HCT116 (cell line): ENCODE data around the gene UGDH. TPM values are rescaled to one million over a fixed set of nuclear protein-coding genes. Genes with fewer than 3 reads are reported as not detected.
"Not testable (repeated sequence)": the region's sequence is repeated elsewhere in the genome, so short reads cannot be mapped to it uniquely, and the experiment has no call there.

Experiments used
- ATAC-seq: fragments of 200-7000 bp; cut with Tn5 transposase; 2 replicates; pipeline ENCODE4 v1.9.1; 2020; ENCODE audit warnings: mild to moderate bottlenecking, moderate library complexity
- BruUV-seq: library from RNA; stranded (reverse); fragments of 400-500 nt; replicated peaks from 2 replicates; lab custom pipeline; 2021; lab: Mats Ljungman, UMichigan
- CTCF ChIA-PET: fragments of 300-600 bp; sonication (Branson Sonifier 250); formaldehyde crosslinking; loops from one replicate; lab custom pipeline; 2021; ENCODE audit warnings: antibody characterized with exemption; lab: Charles Lee
- POLR2A ChIA-PET: fragments of 300-600, 350-600 bp; sonication (Branson Sonifier 250); formaldehyde crosslinking; loops from one replicate; lab custom pipeline; 2021; ENCODE audit warnings: antibody characterized with exemption; lab: Charles Lee
- RAD21 ChIA-PET, 2 experiments: fragments of 300-600 bp; sonication (Branson Sonifier 250); formaldehyde crosslinking; loops; one replicate each; lab custom pipeline; 2023; ENCODE audit warnings: low total read pairs in 2 of 2; ENCODE audit not compliant: uncharacterized antibody in 2 of 2, unreplicated experiment in 2 of 2, low non-redundant PET in 1 of 2; lab: Charles Lee
- DNase-seq: peaks from one replicate; pipeline ENCODE4 v3.0.0-alpha.2; 2010; ENCODE audit warnings: low read depth, low spot score
- H2AFZ ChIP-seq: fragments of 200-600 bp; shearing (Covaris generic), sonication (generic); 2 replicates; pipeline ENCODE4 v1.6.1; 2017; ENCODE audit warnings: low read depth, mixed run types, mixed read lengths, antibody characterized with exemption, low read length; ENCODE audit not compliant: poor library complexity, severe bottlenecking
- H3K27ac ChIP-seq: 2 replicates; pipeline ENCODE4 v1.5.1; 2012; ENCODE audit warnings: low read depth, low read length
- H3K27me3 ChIP-seq: fragments of 200-600 bp; sonication (generic); 2 replicates; pipeline ENCODE4 v1.6.1; 2016; ENCODE audit warnings: mixed run types, low read length, mixed read lengths; ENCODE audit not compliant: insufficient read depth
- H3K36me3 ChIP-seq, 2 experiments: fragments of 200-500 bp in 1 of 2; fragments of 200-600 bp in 1 of 2; sonication (Bioruptor generic) in 1 of 2; sonication (generic) in 1 of 2; 2 replicates each; pipeline versions ENCODE4 v1.5.1 to v1.6.1; 2014 to 2016; ENCODE audit warnings: low read length in 2 of 2, inconsistent platforms in 1 of 2, mixed read lengths in 1 of 2, mixed run types in 1 of 2; ENCODE audit not compliant: insufficient read depth in 2 of 2, control insufficient read depth in 1 of 2
- H3K4me1 ChIP-seq, 2 experiments: fragments of 200-600 bp in 1 of 2; sonication (generic) in 1 of 2; 2 replicates each; pipeline versions ENCODE4 v1.5.1 to v1.6.1; 2012 to 2017; ENCODE audit warnings: low read length in 2 of 2, inconsistent platforms in 1 of 2, mild to moderate bottlenecking in 1 of 2, mixed read lengths in 1 of 2, mixed run types in 1 of 2, moderate library complexity in 1 of 2; ENCODE audit not compliant: insufficient read depth in 2 of 2, control insufficient read depth in 1 of 2
- H3K4me2 ChIP-seq: fragments of 200-600 bp; sonication (generic); 2 replicates; pipeline ENCODE4 v1.6.1; 2017; ENCODE audit warnings: mixed run types, low read length, mixed read lengths
- H3K4me3 ChIP-seq, 2 experiments: fragments of 200-600 bp in 1 of 2; sonication (generic) in 1 of 2; replicated peaks in 1 of 2; 2 replicates each; pipeline ENCODE4 v1.5.1; 2011 to 2016; ENCODE audit warnings: low read length in 2 of 2, control low read depth in 1 of 2, low read depth in 1 of 2, mild to moderate bottlenecking in 1 of 2, mixed read lengths in 1 of 2, mixed run types in 1 of 2
- H3K79me2 ChIP-seq: fragments of 200-600 bp; sonication (generic); 2 replicates; pipeline ENCODE4 v1.6.1; 2017; ENCODE audit warnings: mild to moderate bottlenecking, mixed run types, low read length, moderate library complexity, mixed read lengths; ENCODE audit not compliant: insufficient read depth
- H3K9ac ChIP-seq: fragments of 200-600 bp; sonication (generic); 2 replicates; pipeline ENCODE4 v1.6.1; 2016; ENCODE audit warnings: low read length, mixed read lengths
- H3K9me2 ChIP-seq: fragments of 200-600 bp; sonication (generic), shearing (Covaris generic); 2 replicates; pipeline ENCODE4 v1.6.1; 2017; ENCODE audit warnings: mixed run types, mild to moderate bottlenecking, moderate library complexity; ENCODE audit not compliant: insufficient read depth
- H3K9me3 ChIP-seq, 2 experiments: fragments of 200-500 bp in 1 of 2; fragments of 200-600 bp in 1 of 2; sonication (Bioruptor generic) in 1 of 2; sonication (generic) in 1 of 2; 2 replicates each; pipeline ENCODE4 v1.6.1; 2014 to 2017; ENCODE audit warnings: low read length in 2 of 2, mixed read lengths in 2 of 2, inconsistent platforms in 1 of 2, low read depth in 1 of 2, mild to moderate bottlenecking in 1 of 2, mixed run types in 1 of 2, moderate library complexity in 1 of 2; ENCODE audit not compliant: control insufficient read depth in 1 of 2, insufficient read depth in 1 of 2
- H4K20me1 ChIP-seq: fragments of 200-600 bp; sonication (generic), shearing (Covaris generic); 2 replicates; pipeline ENCODE4 v1.6.1; 2017; ENCODE audit warnings: mixed run types, mild to moderate bottlenecking, moderate library complexity; ENCODE audit not compliant: insufficient read depth
- CEBPB ChIP-seq: IDR thresholded peaks from 2 replicates; pipeline ENCODE4 v1.6.1; 2012; ENCODE audit warnings: low read depth
- EZH2phosphoT487 ChIP-seq: fragments of 200-600 bp; IDR thresholded peaks from 2 replicates; pipeline ENCODE4 v1.6.1; 2018; ENCODE audit warnings: antibody characterized with exemption, borderline replicate concordance
- POLR2A ChIP-seq: IDR thresholded peaks from 2 replicates; pipeline ENCODE4 v1.7.0; 2011; ENCODE audit warnings: borderline replicate concordance; ENCODE audit not compliant: insufficient read depth, insufficient read length; ENCODE audit errors: extremely low read depth
- RAD21 ChIP-seq: IDR thresholded peaks from 2 replicates; pipeline ENCODE4 v1.6.1; 2012; ENCODE audit warnings: low read depth, mild to moderate bottlenecking
- SRF ChIP-seq: IDR thresholded peaks from 2 replicates; pipeline ENCODE4 v1.6.1; 2012; ENCODE audit warnings: low read depth
- YY1 ChIP-seq: IDR thresholded peaks from 2 replicates; pipeline ENCODE4 v1.6.1; 2011; ENCODE audit warnings: low read length, low read depth, moderate library complexity, mild to moderate bottlenecking; ENCODE audit not compliant: insufficient replicate concordance; ENCODE audit errors: extremely low read depth
- ZFX ChIP-seq: fragments of 450-650 bp; IDR thresholded peaks from 2 replicates; pipeline ENCODE4 v1.6.1; 2017
- ZNF274 ChIP-seq: fragments of 200-500 bp; sonication (Bioruptor generic); IDR thresholded peaks from 2 replicates; pipeline ENCODE4 v1.6.1; 2014; ENCODE audit warnings: mild to moderate bottlenecking, low read depth, low read length, inconsistent platforms
- intact Hi-C: fragments of 100-400 bp; cut with micrococcal nuclease; formaldehyde crosslinking; loops from 2 replicates; pipeline ENCODE4 v1.10.0; 2022
- total RNA-seq: library from RNA; stranded (reverse); gene quantifications from one replicate; pipeline ENCODE4 v1.2.1, GENCODE V29; 2021; ENCODE audit not compliant: unreplicated experiment
- TF ChIP-seq, protein P1 (sequence below): IDR thresholded peaks from 2 replicates; pipeline ENCODE4 v1.6.1; 2012
- TF ChIP-seq, protein P2 (sequence below): IDR thresholded peaks from 2 replicates; pipeline ENCODE4 v1.6.1; 2012
- TF ChIP-seq, protein P3 (sequence below), 3 experiments: fragments of 200-600 bp in 1 of 3; sonication (generic) in 1 of 3; IDR thresholded peaks in 2 of 3; conservative IDR thresholded peaks in 1 of 3; 2 replicates each; pipeline ENCODE4 v1.5.1; 2012 to 2017; ENCODE audit warnings: low read depth in 2 of 3, low read length in 2 of 3, antibody characterized with exemption in 1 of 3, borderline replicate concordance in 1 of 3, control low read depth in 1 of 3, mild to moderate bottlenecking in 1 of 3, mixed read lengths in 1 of 3, mixed run types in 1 of 3, moderate library complexity in 1 of 3; ENCODE audit not compliant: insufficient read depth in 1 of 3

Gene UGDH
- total RNA-seq, 1 experiment from 2014 or later: 67.9 TPM

DNA sequence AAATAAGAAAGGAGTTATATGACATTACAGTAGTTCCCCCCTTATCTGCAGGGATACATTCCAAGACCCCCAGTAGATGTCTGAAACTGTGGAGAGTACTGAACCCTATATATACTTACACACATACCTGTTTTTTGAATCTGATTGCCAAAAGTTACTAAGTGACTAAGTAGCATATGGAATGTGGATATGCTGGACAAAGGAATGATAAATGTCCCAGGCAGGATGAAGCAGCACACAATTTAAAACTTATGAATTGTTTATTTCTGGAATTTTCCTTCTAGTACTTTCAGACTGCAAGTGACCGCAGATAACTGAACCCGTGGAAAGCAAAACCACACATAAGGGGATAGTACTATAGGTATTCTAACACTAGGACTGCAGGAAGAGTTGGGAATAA is 22.7 kb downstream of the UGDH start (continued):
- TF ChIP-seq YY1 (no peak), POLR2A (no peak), ZNF274 (no peak)
- TF ChIP-seq, protein P1, sequence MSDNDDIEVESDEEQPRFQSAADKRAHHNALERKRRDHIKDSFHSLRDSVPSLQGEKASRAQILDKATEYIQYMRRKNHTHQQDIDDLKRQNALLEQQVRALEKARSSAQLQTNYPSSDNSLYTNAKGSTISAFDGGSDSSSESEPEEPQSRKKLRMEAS: no peak
- TF ChIP-seq, protein P2, sequence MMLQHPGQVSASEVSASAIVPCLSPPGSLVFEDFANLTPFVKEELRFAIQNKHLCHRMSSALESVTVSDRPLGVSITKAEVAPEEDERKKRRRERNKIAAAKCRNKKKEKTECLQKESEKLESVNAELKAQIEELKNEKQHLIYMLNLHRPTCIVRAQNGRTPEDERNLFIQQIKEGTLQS: no peak
- TF ChIP-seq, all 23 proteins: peak for 0

DNA sequence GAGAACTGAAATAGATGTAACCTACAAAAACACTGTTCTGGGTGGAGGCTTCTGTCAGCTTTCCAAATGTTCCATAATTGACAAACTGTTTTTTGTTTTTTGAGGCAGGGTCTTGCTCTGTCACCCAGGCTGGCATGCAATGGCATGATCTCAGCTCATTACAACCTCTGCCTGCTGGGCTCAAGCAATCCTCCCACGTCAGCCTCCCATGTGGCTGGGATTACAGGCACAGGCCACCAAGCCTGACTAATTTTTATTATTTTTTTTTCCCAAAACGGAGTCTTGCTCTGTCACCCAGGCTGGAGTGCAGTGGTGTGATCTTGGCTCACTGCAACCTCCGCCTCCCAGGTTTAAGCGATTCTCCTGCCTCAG is 24.6 kb downstream of the UGDH start:
- H2AFZ ChIP-seq, intact Hi-C loops, H3K9me2 ChIP-seq, H3K27ac ChIP-seq, ATAC-seq, H3K4me3 ChIP-seq, H4K20me1 ChIP-seq, H3K4me1 ChIP-seq, RAD21 ChIA-PET, H3K27me3 ChIP-seq, H3K4me2 ChIP-seq, CTCF ChIA-PET, H3K9me3 ChIP-seq, BruUV-seq, POLR2A ChIA-PET, H3K9ac ChIP-seq, H3K79me2 ChIP-seq, DNase-seq: not testable (repeated sequence)
- H3K36me3 ChIP-seq: peaks cover 38 to 47% of the 10 kb centered on the region in 2 experiments

DNA sequence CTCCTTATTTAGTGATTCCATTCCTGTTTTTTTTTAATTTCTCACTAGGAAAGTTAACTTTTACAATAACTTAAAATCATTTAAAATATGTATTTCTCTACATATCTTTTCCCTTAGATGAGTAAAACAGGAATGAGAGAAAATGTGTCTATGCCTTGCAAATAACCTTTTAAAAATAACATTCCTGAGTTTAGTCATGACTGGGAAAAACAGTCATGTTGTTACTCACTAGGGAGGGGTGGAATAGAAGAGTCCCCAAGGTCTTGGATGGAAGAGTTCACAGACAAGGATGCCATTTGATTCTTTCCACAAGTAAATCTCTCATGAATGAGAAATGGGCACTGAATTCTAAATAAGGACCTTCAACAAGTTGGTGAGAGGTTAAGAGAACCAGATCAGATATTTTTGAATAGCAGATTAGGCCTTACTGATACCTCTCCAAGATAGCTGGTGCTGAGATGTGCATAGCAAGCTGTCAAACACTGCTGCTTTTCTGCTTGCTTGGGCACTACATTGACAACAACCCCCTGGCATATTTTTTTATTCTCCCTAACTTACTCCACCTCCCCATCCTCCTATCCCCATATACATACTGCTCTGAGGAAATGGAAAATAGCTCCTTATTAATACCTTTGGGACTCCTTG is 25.1 kb downstream of the UGDH start:
- Histone ChIP-seq H3K9ac (no peak overlapping the region), H3K27me3 (no peaks in the 10 kb centered on the region), H3K9me3 (no peaks in the 10 kb centered on the region), H3K36me3 (peaks cover 33 to 46% of the 10 kb centered on the region in 2 experiments), H3K4me2 (no peak overlapping the region), H2AFZ (no peak overlapping the region), H3K4me3 (no peak overlapping the region), H3K9me2 (no peaks in the 10 kb centered on the region), H3K4me1 (no peaks in the 10 kb centered on the region; a peak in 1 of 4 replicates), H4K20me1 (no peaks in the 10 kb centered on the region), H3K27ac (no peak overlapping the region), H3K79me2 (no peaks in the 10 kb centered on the region)
- no peak for TF ChIP-seq CEBPB
- TF ChIP-seq, protein P3, sequence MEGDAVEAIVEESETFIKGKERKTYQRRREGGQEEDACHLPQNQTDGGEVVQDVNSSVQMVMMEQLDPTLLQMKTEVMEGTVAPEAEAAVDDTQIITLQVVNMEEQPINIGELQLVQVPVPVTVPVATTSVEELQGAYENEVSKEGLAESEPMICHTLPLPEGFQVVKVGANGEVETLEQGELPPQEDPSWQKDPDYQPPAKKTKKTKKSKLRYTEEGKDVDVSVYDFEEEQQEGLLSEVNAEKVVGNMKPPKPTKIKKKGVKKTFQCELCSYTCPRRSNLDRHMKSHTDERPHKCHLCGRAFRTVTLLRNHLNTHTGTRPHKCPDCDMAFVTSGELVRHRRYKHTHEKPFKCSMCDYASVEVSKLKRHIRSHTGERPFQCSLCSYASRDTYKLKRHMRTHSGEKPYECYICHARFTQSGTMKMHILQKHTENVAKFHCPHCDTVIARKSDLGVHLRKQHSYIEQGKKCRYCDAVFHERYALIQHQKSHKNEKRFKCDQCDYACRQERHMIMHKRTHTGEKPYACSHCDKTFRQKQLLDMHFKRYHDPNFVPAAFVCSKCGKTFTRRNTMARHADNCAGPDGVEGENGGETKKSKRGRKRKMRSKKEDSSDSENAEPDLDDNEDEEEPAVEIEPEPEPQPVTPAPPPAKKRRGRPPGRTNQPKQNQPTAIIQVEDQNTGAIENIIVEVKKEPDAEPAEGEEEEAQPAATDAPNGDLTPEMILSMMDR (IDR thresholded peaks at IDR 0.05 in 2 of 3, conservative IDR thresholded peaks at IDR 0.05 in 1 of 3; ENCODE audit: borderline replicate concordance in 1 of 3, insufficient read depth in 1 of 3, low read depth in 2 of 3, low read length in 2 of 3): no peak
- TF ChIP-seq, protein P2: no peak
- TF ChIP-seq ZFX: no peak
- TF ChIP-seq SRF: no peak
- TF ChIP-seq RAD21: no peak
- TF ChIP-seq EZH2phosphoT487: no peak
- intact Hi-C loops: no loop called here
- no peak for DNase-seq
- no peak for ATAC-seq
- ChIA-PET RAD21 (no interaction called here), CTCF (no interaction called here), POLR2A (no interaction called here)
- BruUV-seq: no TSS peak
